CD1c-positive myeloid dendritic cell (primary cell): ENCODE measurements around the gene SMCO3.

Source experiments
- DNase-seq: peaks from one replicate; pipeline ENCODE4 v3.0.0-alpha.2; 2016; ENCODE audit errors: extremely low spot score

The SMCO3 gene

GRCh38 chr12:14827043-14827442, 13.1 kb upstream of the SMCO3 start:
- no peak for DNase-seq

GRCh38 chr12:14826491-14826890, 12.5 kb upstream of the SMCO3 start:
- DNase-seq = no peak

- no peak for DNase-seq
Measured at GRCh38 chr12:14825256-14825655, 11.3 kb upstream of the SMCO3 start.

- no peak for DNase-seq
Measured at GRCh38 chr12:14824012-14824634, 10.1 kb upstream of the SMCO3 start.

- no peak for DNase-seq
Measured at GRCh38 chr12:14811486-14811885, 2.5 kb downstream of the SMCO3 start.

- no peak for DNase-seq
Measured at GRCh38 chr12:14810953-14811483, 3.0 kb downstream of the SMCO3 start.

GRCh38 chr12:14810167-14810952, 3.6 kb downstream of the SMCO3 start:
- DNase-seq = no peak

- DNase-seq = no peak
Measured at GRCh38 chr12:14803830-14804160, 10.2 kb downstream of the SMCO3 start.

- peak; percentile 98 for DNase-seq
Measured at GRCh38 chr12:14803011-14803829, 10.8 kb downstream of the SMCO3 start, which contains the start of the genes C12orf60 and WBP11. C12orf60 (plus strand) TSS chr12:14803670; CDS start chr12:14822936, 19,266 bp downstream. WBP11 (minus strand) TSS chr12:14803478; CDS start chr12:14801383, 2,095 bp downstream.

- DNase-seq = no peak
Measured at GRCh38 chr12:14802721-14803010, 11.3 kb downstream of the SMCO3 start.

- peak; percentile 15 for DNase-seq
Measured at GRCh38 chr12:14802247-14802646, 11.7 kb downstream of the SMCO3 start.

GRCh38 chr12:14795028-14795448, 18.9 kb downstream of the SMCO3 start:
- no peak for DNase-seq

- no peak for DNase-seq
Measured at GRCh38 chr12:14785568-14785967, 28.4 kb downstream of the SMCO3 start.

GRCh38 chr12:14784471-14784870, 29.5 kb downstream of the SMCO3 start:
- peak; percentile 45 for DNase-seq

GRCh38 chr12:14782756-14783155, 31.2 kb downstream of the SMCO3 start:
- no peak for DNase-seq

- DNase-seq = no peak
Measured at GRCh38 chr12:14781563-14781962, 32.4 kb downstream of the SMCO3 start.

- no peak for DNase-seq
Measured at GRCh38 chr12:14780859-14781258, 33.1 kb downstream of the SMCO3 start.

GRCh38 chr12:14779834-14780233, 34.1 kb downstream of the SMCO3 start:
- DNase-seq = no peak

- no peak for DNase-seq
Measured at GRCh38 chr12:14777271-14777670, 36.7 kb downstream of the SMCO3 start.

GRCh38 chr12:14776236-14776961, 37.6 kb downstream of the SMCO3 start:
- DNase-seq = no peak

- no peak for DNase-seq
Measured at GRCh38 chr12:14775636-14775980, 38.4 kb downstream of the SMCO3 start.
